A549 treated with Hydrocortisone at 1 μM for 4 hours (cell line): ENCODE results near the gene ZNF695. TPM values are rescaled to one million over a fixed set of nuclear protein-coding genes. Genes with fewer than 3 reads are reported as not detected.

Experiments used
- total RNA-seq: library from RNA; stranded (reverse); fragments of 200-300 nt; extraction: Qiagen RNA extraction; gene quantifications from 5 replicates; pipeline ENCODE4 v1.2.3, GENCODE V29; 2022

The ZNF695 gene
- 2.3 to 2.6 TPM (median 2.5 TPM) in 5 replicates for total RNA-seq

GRCh38 chr1:247007511-247008405 lies at the start of gene ZNF695:
ZNF695 (minus strand) TSS chr1:247008057; CDS start chr1:247007908, 149 bp downstream.

Other genes starting within 250 kb of the ZNF695 start
- gene AHCTF1, start 76.1 kb downstream of the ZNF695 start, total RNA-seq: 18.5 to 38.4 TPM (median 27.5 TPM) in 5 replicates
- gene ZNF670, start 70.8 kb upstream of the ZNF695 start, total RNA-seq: 2.9 to 4.7 TPM (median 3.4 TPM) in 5 replicates
- 3.1 to 4.8 TPM (median 3.5 TPM) in 5 replicates for gene ZNF669, start 96.3 kb upstream of the ZNF695 start, total RNA-seq
- gene ZNF124, start 164.0 kb upstream of the ZNF695 start, total RNA-seq: 3.6 to 5.1 TPM (median 4.7 TPM) in 5 replicates
- not detected in 5 replicates for gene VN1R5, start 248.0 kb upstream of the ZNF695 start, total RNA-seq